Epithelial cell of proximal tubule (primary cell): ENCODE results near the gene ZNF189. TPM values are rescaled to one million over a fixed set of nuclear protein-coding genes. Genes with fewer than 3 reads are reported as not detected.
"Not testable (repeated sequence)": the region's sequence is repeated elsewhere in the genome, so short reads cannot be mapped to it uniquely, and the experiment has no call there.

ENCODE experiments used
- DNase-seq: peaks from one replicate; pipeline ENCODE4 v3.0.0-alpha.2; 2011; ENCODE audit warnings: low read depth
- H3K4me3 ChIP-seq: 2 replicates; pipeline ENCODE4 v1.5.1; 2011; ENCODE audit warnings: low read depth, mild to moderate bottlenecking, low read length
- CTCF ChIP-seq: conservative IDR thresholded peaks from 2 replicates; pipeline ENCODE4 v1.5.1; 2012; ENCODE audit warnings: low read depth, mild to moderate bottlenecking, low read length
- total RNA-seq: library from RNA; depleted of rRNA; stranded (reverse); fragments of >200 nt; gene quantifications from 2 replicates; pipeline ENCODE4 v1.2.3, GENCODE V29; 2015

ZNF189 gene
- total RNA-seq, 1 donor from 2014 or later: 8.2 TPM

- H3K4me3 ChIP-seq: no peak overlapping the region
- TF ChIP-seq CTCF: no peak
- DNase-seq: no peak
Observed at GRCh38 chr9:101380295-101380694, 18.4 kb upstream of the ZNF189 start.

- no peak for DNase-seq
- TF ChIP-seq CTCF: no peak
- H3K4me3 ChIP-seq: no peak overlapping the region
Observed at GRCh38 chr9:101381118-101381517, 17.5 kb upstream of the ZNF189 start.

- no peak for DNase-seq
- no peak for TF ChIP-seq CTCF
- no peak overlapping the region for H3K4me3 ChIP-seq
Observed at GRCh38 chr9:101381833-101382342, 16.8 kb upstream of the ZNF189 start.

GRCh38 chr9:101383361-101383760 lies 15.3 kb upstream of the ZNF189 start:
- no peak for DNase-seq
- TF ChIP-seq CTCF: no peak
- no peak overlapping the region for H3K4me3 ChIP-seq

GRCh38 chr9:101384873-101385536 lies 13.6 kb upstream of the ZNF189 start, which contains the start of gene BAAT:
BAAT (minus strand) TSS chr9:101385006; CDS start chr9:101371404, 13,602 bp downstream.
- not testable (repeated sequence) for H3K4me3 ChIP-seq, DNase-seq

- no peak for DNase-seq
- no peak overlapping the region for H3K4me3 ChIP-seq
- TF ChIP-seq CTCF: peak; percentile 72
Observed at GRCh38 chr9:101387871-101388506, 10.7 kb upstream of the ZNF189 start.

GRCh38 chr9:101388507-101388993 lies 10.1 kb upstream of the ZNF189 start:
- peak; percentile 58 for TF ChIP-seq CTCF
- no peak for DNase-seq
- no peak overlapping the region for H3K4me3 ChIP-seq
